NT2/D1 (cell line): ENCODE data around the gene NIT1.

Experiments
- DNase-seq: peaks from one replicate; pipeline ENCODE4 v3.0.0-alpha.2; 2011; ENCODE audit warnings: low read depth, low spot score
- H3K27me3 ChIP-seq: 2 replicates; pipeline ENCODE4 v1.6.0; 2011; ENCODE audit warnings: mild to moderate bottlenecking; ENCODE audit not compliant: insufficient read length, insufficient read depth
- H3K36me3 ChIP-seq: 2 replicates; pipeline ENCODE4 v1.6.1; 2011; ENCODE audit warnings: mild to moderate bottlenecking, low read length, mixed read lengths; ENCODE audit not compliant: insufficient read depth, insufficient read length
- H3K4me1 ChIP-seq: 2 replicates; pipeline ENCODE4 v1.5.1; 2011; ENCODE audit not compliant: insufficient read depth, insufficient read length
- H3K4me3 ChIP-seq: 2 replicates; pipeline ENCODE4 v1.5.1; 2011; ENCODE audit warnings: low read depth; ENCODE audit not compliant: insufficient read length
- H3K9ac ChIP-seq: 2 replicates; pipeline ENCODE4 v1.6.0; 2011; ENCODE audit warnings: low read depth; ENCODE audit not compliant: insufficient read length
- H3K9me3 ChIP-seq: 2 replicates; pipeline ENCODE4 v1.5.1; 2011; ENCODE audit warnings: mild to moderate bottlenecking, low read length; ENCODE audit not compliant: insufficient read depth
- SUZ12 ChIP-seq: IDR thresholded peaks from 2 replicates; pipeline ENCODE4 v1.6.1; 2011; ENCODE audit not compliant: insufficient read length, insufficient read depth; ENCODE audit errors: extremely low read depth
- YY1 ChIP-seq: IDR thresholded peaks from 2 replicates; pipeline ENCODE4 v1.6.1; 2011; ENCODE audit not compliant: insufficient read length, insufficient read depth
- ZNF274 ChIP-seq: IDR thresholded peaks from 2 replicates; pipeline ENCODE4 v1.6.1; 2011; ENCODE audit warnings: mild to moderate bottlenecking, low read depth, low read length

The NIT1 gene

GRCh38 chr1:161080441-161081405 is 37.2 kb upstream of the NIT1 start:
- Histone ChIP-seq H3K27me3 (no peaks in the 10 kb centered on the region), H3K4me1 (peaks cover 35% of the 10 kb centered on the region), H3K36me3 (no peaks in the 10 kb centered on the region), H3K4me3 (no peak overlapping the region), H3K9me3 (no peaks in the 10 kb centered on the region), H3K9ac (no peak overlapping the region)
- TF ChIP-seq SUZ12 = no peak
- TF ChIP-seq ZNF274 = no peak
- TF ChIP-seq YY1 = no peak
- no peak for DNase-seq

GRCh38 chr1:161081519-161081918 is 36.4 kb upstream of the NIT1 start:
- Histone ChIP-seq H3K4me3 (no peak overlapping the region), H3K9me3 (no peaks in the 10 kb centered on the region), H3K4me1 (peaks cover 41% of the 10 kb centered on the region), H3K36me3 (no peaks in the 10 kb centered on the region), H3K9ac (no peak overlapping the region), H3K27me3 (no peaks in the 10 kb centered on the region)
- no peak for DNase-seq
- no peak for TF ChIP-seq YY1
- TF ChIP-seq SUZ12 = no peak
- no peak for TF ChIP-seq ZNF274

- no peaks in the 10 kb centered on the region for H3K36me3 ChIP-seq
- no peak overlapping the region for H3K4me3 ChIP-seq
- DNase-seq = no peak
- no peak overlapping the region for H3K9ac ChIP-seq
- no peak for TF ChIP-seq SUZ12
- no peak for TF ChIP-seq YY1
- no peak for TF ChIP-seq ZNF274
- no peaks in the 10 kb centered on the region for H3K27me3 ChIP-seq
- H3K4me1 ChIP-seq = peaks cover 44% of the 10 kb centered on the region
- no peaks in the 10 kb centered on the region for H3K9me3 ChIP-seq
Observed at GRCh38 chr1:161082483-161082882, 35.4 kb upstream of the NIT1 start.

- no peak for DNase-seq
- H3K27me3 ChIP-seq = no peaks in the 10 kb centered on the region
- H3K4me3 ChIP-seq = no peak overlapping the region
- peaks cover 44% of the 10 kb centered on the region for H3K4me1 ChIP-seq
- TF ChIP-seq SUZ12 (no peak), YY1 (no peak), ZNF274 (no peak)
- no peak overlapping the region for H3K9ac ChIP-seq
- H3K36me3 ChIP-seq = no peaks in the 10 kb centered on the region
- no peaks in the 10 kb centered on the region for H3K9me3 ChIP-seq
Observed at GRCh38 chr1:161082996-161083747, 34.7 kb upstream of the NIT1 start.

GRCh38 chr1:161083748-161084596 is 33.9 kb upstream of the NIT1 start:
- H3K4me3 ChIP-seq = no peak overlapping the region
- H3K9ac ChIP-seq = peak overlapping the region; percentile 34
- TF ChIP-seq ZNF274 (no peak), YY1 (no peak)
- no peaks in the 10 kb centered on the region for H3K27me3 ChIP-seq
- DNase-seq = no peak
- peaks cover 47% of the 10 kb centered on the region for H3K4me1 ChIP-seq
- no peaks in the 10 kb centered on the region for H3K36me3 ChIP-seq
- no peaks in the 10 kb centered on the region for H3K9me3 ChIP-seq

- H3K4me1 ChIP-seq = peaks cover 51% of the 10 kb centered on the region
- TF ChIP-seq YY1 (no peak), ZNF274 (no peak), SUZ12 (no peak)
- no peak for DNase-seq
- peak overlapping the region; percentile 58 for H3K9ac ChIP-seq
- no peaks in the 10 kb centered on the region for H3K27me3 ChIP-seq
- H3K4me3 ChIP-seq = no peak overlapping the region
- H3K36me3 ChIP-seq = no peaks in the 10 kb centered on the region
- no peaks in the 10 kb centered on the region for H3K9me3 ChIP-seq
Observed at GRCh38 chr1:161084597-161084988, 33.3 kb upstream of the NIT1 start.

GRCh38 chr1:161085165-161085564 is 32.7 kb upstream of the NIT1 start:
- Histone ChIP-seq H3K4me1 (peaks cover 47% of the 10 kb centered on the region), H3K9me3 (no peaks in the 10 kb centered on the region), H3K9ac (peak overlapping the region; percentile 58), H3K36me3 (no peaks in the 10 kb centered on the region), H3K27me3 (no peaks in the 10 kb centered on the region), H3K4me3 (no peak overlapping the region)
- TF ChIP-seq YY1 = no peak
- TF ChIP-seq SUZ12 = no peak
- TF ChIP-seq ZNF274 = no peak
- DNase-seq = no peak
